GM03348 (cell line): Measurements from ENCODE around the gene CEACAM8.
"Not testable (repeated sequence)": the region's sequence is repeated elsewhere in the genome, so short reads cannot be mapped to it uniquely, and the experiment has no call there.

Source experiments
- DNase-seq: peaks from one replicate; pipeline ENCODE4 v3.0.0; 2012; ENCODE audit warnings: low spot score

Gene CEACAM8

GRCh38 chr19:42544146-42544545 lies 50.6 kb downstream of the CEACAM8 start:
- no peak for DNase-seq

GRCh38 chr19:42542791-42543190 lies 51.9 kb downstream of the CEACAM8 start:
- no peak for DNase-seq

DNA sequence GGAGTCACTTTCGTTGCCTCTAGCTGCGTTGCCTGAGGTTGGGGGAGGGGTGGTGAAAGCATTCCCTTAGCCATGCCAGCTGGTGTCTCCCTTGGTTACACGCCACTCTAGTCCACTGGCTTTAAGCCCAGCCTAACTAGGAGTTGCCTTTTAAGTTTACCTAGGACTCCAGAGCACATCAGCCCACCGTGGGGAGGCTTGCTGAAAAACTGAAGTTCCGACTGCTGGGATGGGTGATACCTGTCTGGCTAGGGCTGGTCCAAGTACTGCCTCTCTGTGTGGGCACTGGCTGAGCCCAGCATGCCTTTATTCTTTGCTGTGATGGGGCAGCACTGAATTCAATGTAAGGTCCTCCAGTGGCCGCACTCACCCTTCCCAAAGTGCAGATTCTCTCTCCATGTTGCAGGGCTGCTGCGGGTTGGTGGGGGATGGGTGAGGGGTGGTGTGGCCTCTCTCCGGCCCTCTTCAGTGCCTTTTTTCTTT lies 54.6 kb downstream of the CEACAM8 start:
- DNase-seq, result no peak

GRCh38 chr19:42538841-42539709 lies 55.6 kb downstream of the CEACAM8 start:
- no peak for DNase-seq

GRCh38 chr19:42535276-42535675 lies 59.4 kb downstream of the CEACAM8 start:
- not testable (repeated sequence) for DNase-seq

DNA sequence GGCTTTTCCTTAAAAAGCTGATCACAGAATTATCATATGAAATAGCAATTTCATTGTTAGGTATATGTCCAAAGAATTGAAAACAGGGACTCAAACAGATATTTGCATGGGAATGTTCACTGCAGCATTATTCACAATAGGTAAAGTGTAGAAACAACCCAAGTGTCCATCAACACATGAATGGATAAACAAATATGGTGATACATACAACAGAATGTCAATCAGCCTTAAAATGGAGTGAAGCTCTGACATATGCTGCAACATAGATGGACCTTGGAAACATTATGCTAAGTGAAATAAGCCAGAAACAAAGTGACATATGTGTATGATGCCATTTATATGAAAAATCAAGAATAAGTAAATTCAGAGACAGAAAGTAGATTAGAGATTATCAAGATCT lies 60.3 kb downstream of the CEACAM8 start:
- DNase-seq, result no peak

- DNase-seq, result no peak
Measured at GRCh38 chr19:42532891-42533290, 61.8 kb downstream of the CEACAM8 start.

- DNase-seq, result no peak
Measured at GRCh38 chr19:42531313-42531712, 63.4 kb downstream of the CEACAM8 start.
